Choroid plexus epithelial cell (primary cell): Measurements from ENCODE around the gene GALNT17.

ENCODE experiments used
- DNase-seq: peaks from one replicate; pipeline ENCODE4 v3.0.0-alpha.2; 2010; ENCODE audit warnings: low read depth
- H3K4me3 ChIP-seq: 2 replicates; pipeline ENCODE4 v1.5.1; 2011; ENCODE audit warnings: low read depth, mild to moderate bottlenecking, control low read depth, low read length, moderate library complexity
- TF ChIP-seq, protein P1 (sequence below): conservative IDR thresholded peaks from 2 replicates; pipeline ENCODE4 v1.5.1; 2011; ENCODE audit warnings: low read depth, mild to moderate bottlenecking, control low read depth, inconsistent platforms, low read length, moderate library complexity

Gene GALNT17

GRCh38 chr7:71548746-71549145, 416.8 kb downstream of the GALNT17 start:
- TF ChIP-seq, protein P1, sequence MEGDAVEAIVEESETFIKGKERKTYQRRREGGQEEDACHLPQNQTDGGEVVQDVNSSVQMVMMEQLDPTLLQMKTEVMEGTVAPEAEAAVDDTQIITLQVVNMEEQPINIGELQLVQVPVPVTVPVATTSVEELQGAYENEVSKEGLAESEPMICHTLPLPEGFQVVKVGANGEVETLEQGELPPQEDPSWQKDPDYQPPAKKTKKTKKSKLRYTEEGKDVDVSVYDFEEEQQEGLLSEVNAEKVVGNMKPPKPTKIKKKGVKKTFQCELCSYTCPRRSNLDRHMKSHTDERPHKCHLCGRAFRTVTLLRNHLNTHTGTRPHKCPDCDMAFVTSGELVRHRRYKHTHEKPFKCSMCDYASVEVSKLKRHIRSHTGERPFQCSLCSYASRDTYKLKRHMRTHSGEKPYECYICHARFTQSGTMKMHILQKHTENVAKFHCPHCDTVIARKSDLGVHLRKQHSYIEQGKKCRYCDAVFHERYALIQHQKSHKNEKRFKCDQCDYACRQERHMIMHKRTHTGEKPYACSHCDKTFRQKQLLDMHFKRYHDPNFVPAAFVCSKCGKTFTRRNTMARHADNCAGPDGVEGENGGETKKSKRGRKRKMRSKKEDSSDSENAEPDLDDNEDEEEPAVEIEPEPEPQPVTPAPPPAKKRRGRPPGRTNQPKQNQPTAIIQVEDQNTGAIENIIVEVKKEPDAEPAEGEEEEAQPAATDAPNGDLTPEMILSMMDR: no peak
- H3K4me3 ChIP-seq: no peak overlapping the region
- DNase-seq: no peak

DNA sequence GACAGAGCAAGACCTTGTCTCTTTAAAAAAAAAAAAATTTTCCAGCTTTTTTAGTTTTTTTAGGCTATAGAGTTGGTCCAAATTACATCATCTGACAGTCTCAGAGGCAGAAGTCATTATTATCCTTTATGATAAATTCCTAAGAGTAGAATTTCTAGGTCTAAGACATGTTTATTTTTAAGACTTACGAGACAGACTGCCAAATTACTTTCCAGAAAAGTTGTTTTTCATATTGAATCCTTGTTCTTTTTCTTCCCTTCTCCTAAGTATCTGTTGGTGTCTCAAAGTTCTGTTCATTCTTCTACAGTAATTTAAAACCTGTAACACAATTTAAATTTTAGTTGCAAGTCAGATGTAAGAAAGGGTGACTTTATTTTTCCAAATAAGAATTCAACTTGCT, 421.4 kb downstream of the GALNT17 start:
- no peak for DNase-seq
- TF ChIP-seq, protein P1: no peak
- no peak overlapping the region for H3K4me3 ChIP-seq

DNA sequence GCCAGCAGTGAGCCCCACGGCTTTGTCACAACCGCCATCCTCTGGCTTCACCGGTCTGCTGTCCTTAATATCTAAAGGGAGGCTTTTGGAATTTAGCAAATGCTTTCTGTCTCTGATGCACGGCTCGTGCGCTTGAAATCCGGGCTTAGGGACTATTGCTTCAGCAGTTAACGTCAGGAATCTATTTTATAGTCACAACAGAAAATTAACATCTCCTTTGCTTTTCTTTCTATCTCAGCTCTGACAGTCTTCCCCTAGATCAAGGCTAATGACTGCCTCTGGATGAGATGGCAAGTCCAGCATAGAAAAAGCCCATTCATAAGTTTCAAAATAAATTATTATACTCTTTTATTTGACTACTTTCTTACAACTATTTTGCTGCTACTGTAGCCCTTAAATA, 423.8 kb downstream of the GALNT17 start:
- TF ChIP-seq, protein P1: no peak
- no peak for DNase-seq
- no peak overlapping the region for H3K4me3 ChIP-seq

GRCh38 chr7:71558806-71559613, 427.1 kb downstream of the GALNT17 start:
- TF ChIP-seq, protein P1: no peak
- DNase-seq: peak; percentile 23

DNA sequence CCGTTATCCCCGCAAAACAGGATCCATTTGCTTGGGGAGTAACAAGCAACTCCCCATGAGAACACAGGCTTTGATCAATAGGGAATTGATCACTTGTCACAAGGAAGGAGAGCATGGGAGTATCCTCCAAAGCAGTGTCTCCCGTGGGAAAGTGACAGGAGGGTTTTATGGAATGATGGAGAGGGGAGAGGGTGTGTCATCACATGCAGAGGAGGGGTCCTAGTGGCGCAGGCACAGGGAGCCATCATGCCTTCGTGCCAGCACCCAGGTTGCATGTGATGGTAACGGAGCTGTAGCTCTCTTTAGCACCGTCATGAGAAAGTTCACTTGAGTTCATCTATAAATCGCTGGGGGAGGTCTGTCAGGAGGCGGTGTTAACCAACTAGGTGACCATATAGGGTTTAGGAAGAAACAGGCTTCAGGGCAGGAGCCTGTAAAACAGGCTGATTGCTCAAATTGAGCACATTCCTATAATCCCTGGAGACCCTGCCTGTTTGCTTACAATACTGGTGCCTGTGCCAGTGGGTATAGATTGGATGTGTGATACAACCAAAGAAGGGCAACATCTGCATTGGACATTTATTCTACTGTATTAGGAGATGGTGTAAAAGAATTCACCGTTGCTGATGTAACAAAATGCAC, 428.5 kb downstream of the GALNT17 start:
- TF ChIP-seq, protein P1: no peak
- no peak overlapping the region for H3K4me3 ChIP-seq
- no peak for DNase-seq

More at GRCh38 chr7:71558806-71559613, 427.1 kb downstream of the GALNT17 start:
- no peak overlapping the region for H3K4me3 ChIP-seq

DNA sequence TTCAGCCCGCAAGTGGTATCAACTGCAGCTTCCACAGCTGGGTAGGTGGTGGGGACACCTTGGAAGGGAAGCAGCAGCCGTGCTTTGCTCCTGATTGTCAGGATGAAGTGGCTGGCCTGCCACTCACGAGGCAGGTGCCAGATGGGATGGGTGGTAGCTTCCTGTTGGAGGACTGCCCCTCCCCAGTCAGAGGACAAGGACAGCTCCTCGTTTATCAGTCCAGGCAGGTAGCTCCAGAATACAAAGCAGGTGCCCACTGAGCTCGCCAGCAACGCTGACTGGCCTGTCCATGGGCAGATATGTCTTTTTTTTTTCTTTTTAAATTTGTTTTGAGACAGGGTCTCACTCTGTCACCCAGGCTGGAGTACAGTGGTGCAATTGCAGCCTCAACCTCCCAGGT, 431.3 kb downstream of the GALNT17 start:
- TF ChIP-seq, protein P1: no peak
- no peak overlapping the region for H3K4me3 ChIP-seq
- DNase-seq: no peak
